GM12872 (cell line): ENCODE results near the gene STRIP2.

Source experiments
- TF ChIP-seq, protein P1 (sequence below): IDR thresholded peaks from 3 replicates; pipeline ENCODE4 v1.5.1; 2011; ENCODE audit warnings: low read depth, mild to moderate bottlenecking, low read length, moderate library complexity; ENCODE audit not compliant: insufficient read depth

The STRIP2 gene

GRCh38 chr7:129532375-129532774 lies 98.1 kb downstream of the STRIP2 start:
- TF ChIP-seq, protein P1, sequence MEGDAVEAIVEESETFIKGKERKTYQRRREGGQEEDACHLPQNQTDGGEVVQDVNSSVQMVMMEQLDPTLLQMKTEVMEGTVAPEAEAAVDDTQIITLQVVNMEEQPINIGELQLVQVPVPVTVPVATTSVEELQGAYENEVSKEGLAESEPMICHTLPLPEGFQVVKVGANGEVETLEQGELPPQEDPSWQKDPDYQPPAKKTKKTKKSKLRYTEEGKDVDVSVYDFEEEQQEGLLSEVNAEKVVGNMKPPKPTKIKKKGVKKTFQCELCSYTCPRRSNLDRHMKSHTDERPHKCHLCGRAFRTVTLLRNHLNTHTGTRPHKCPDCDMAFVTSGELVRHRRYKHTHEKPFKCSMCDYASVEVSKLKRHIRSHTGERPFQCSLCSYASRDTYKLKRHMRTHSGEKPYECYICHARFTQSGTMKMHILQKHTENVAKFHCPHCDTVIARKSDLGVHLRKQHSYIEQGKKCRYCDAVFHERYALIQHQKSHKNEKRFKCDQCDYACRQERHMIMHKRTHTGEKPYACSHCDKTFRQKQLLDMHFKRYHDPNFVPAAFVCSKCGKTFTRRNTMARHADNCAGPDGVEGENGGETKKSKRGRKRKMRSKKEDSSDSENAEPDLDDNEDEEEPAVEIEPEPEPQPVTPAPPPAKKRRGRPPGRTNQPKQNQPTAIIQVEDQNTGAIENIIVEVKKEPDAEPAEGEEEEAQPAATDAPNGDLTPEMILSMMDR, result no peak

DNA sequence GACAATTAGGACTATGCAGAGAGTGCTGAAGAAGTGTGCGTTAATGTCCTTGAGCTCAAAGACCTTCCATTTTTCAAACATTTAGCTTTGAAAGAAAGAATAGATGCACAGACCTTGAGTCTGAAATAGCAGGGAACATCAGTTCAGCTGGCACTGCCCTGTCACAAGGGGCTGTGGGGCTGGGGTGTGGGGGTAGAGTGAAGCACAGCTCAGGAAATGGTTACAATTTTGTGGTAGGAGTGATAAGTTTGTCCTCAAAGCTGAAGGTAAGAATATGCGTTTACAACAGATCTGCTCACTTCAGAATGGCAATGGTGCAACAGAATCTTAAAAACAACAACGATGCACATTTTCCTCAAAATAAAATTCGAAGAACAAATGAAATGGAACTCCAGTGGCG lies 101.7 kb downstream of the STRIP2 start:
- TF ChIP-seq, protein P1, result no peak

DNA sequence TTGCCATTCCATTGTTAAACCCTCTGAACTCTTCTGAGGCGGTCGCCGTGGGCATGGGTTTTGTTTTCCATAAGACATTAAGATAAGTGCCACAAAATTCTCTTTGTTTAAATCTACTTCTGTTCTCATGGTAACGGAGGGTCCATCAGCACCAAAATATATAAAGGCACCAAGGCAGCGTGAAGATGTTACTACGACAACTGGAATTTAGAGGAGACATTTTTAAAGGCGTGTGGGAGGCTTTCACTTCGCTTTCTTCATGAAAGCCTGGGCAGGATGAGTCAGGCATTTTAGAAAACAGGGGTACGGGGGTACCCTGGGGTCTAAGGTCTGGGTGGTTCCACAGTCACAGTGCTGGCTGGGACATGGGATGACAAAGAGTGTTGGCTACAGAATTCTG lies 102.1 kb downstream of the STRIP2 start:
- TF ChIP-seq, protein P1, result no peak
